WTC11 (cell line): ENCODE data around the gene ZNF548.

ENCODE experiments used
- ATF6 ChIP-seq: sonication (generic); formaldehyde crosslinking; IDR thresholded peaks from 2 replicates; pipeline ENCODE4 v1.8.1; 2023; ENCODE audit warnings: mild to moderate bottlenecking, missing genetic modification reagents
- CTCF ChIP-seq: fragments of 200-600 bp; IDR thresholded peaks from 2 replicates; pipeline ENCODE4 v1.8.0; 2022; ENCODE audit warnings: antibody characterized with exemption
- JUN ChIP-seq: sonication (generic); formaldehyde crosslinking; IDR thresholded peaks from 2 replicates; pipeline ENCODE4 v1.8.0; 2023; ENCODE audit warnings: mild to moderate bottlenecking, missing genetic modification reagents
- MAX ChIP-seq: sonication (generic); formaldehyde crosslinking; IDR thresholded peaks from 2 replicates; pipeline ENCODE4 v1.8.0; 2022; ENCODE audit warnings: mild to moderate bottlenecking, missing genetic modification reagents
- NFATC4 ChIP-seq: fragments of 250-450 bp; sonication (Bioruptor Pico); IDR thresholded peaks from 2 replicates; pipeline ENCODE4 v1.9.0; 2021; ENCODE audit warnings: mild to moderate bottlenecking
- NR2C2 ChIP-seq: sonication (generic); formaldehyde crosslinking; IDR thresholded peaks from 2 replicates; pipeline ENCODE4 v1.8.0; 2022; ENCODE audit warnings: mild to moderate bottlenecking, missing genetic modification reagents
- TEAD4 ChIP-seq: sonication (generic); formaldehyde crosslinking; IDR thresholded peaks from 2 replicates; pipeline ENCODE4 v1.8.0; 2022; ENCODE audit warnings: mild to moderate bottlenecking, missing genetic modification reagents
- ZMAT4 ChIP-seq: fragments of 250-450 bp; sonication (Bioruptor Pico); IDR thresholded peaks from 2 replicates; pipeline ENCODE4 v1.9.0; 2021; ENCODE audit warnings: mild to moderate bottlenecking
- ZNF121 ChIP-seq: sonication (generic); formaldehyde crosslinking; IDR thresholded peaks from 2 replicates; pipeline ENCODE4 v1.8.0; 2023; ENCODE audit warnings: missing genetic modification reagents
- TF ChIP-seq, protein P1 (sequence below): sonication (generic); formaldehyde crosslinking; IDR thresholded peaks from 2 replicates; pipeline ENCODE4 v1.8.0; 2023; ENCODE audit warnings: missing genetic modification reagents
- TF ChIP-seq, protein P2 (sequence below): fragments of 250-450 bp; sonication (Bioruptor Pico); IDR thresholded peaks from 2 replicates; pipeline ENCODE4 v2.1.2; 2022; ENCODE audit warnings: mild to moderate bottlenecking, moderate library complexity
- TF ChIP-seq, protein P3 (sequence below): sonication (generic); formaldehyde crosslinking; IDR thresholded peaks from 2 replicates; pipeline ENCODE4 v1.8.1; 2022; ENCODE audit warnings: mild to moderate bottlenecking, moderate library complexity, missing genetic modification reagents

DNA sequence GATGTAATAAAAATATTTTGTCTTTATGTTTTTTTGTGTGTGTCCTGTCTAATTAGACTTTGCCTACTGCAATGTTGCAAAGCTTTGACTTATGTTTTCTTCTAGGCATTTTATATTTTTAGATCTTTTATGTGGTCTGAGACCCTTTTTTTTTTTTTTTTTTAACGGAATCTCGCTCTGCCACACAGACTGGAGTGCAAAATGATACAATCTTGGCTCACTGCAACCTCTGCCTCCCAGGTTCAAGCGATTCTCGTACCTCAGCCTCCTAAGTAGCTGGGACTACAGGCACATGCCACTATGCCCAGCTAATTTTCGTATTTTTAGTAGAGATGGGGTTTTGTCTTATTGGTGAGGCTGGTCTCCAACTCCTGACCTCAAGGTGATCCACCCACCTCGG, 47.1 kb upstream of the ZNF548 start:
- TF ChIP-seq MAX (CRISPR knock-in tag) (no peak), CTCF (no peak), ATF6 (CRISPR knock-in tag) (no peak), NFATC4 (CRISPR knock-in tag) (no peak), ZNF121 (CRISPR knock-in tag) (no peak), JUN (no peak), TEAD4 (no peak), ZMAT4 (no peak), NR2C2 (CRISPR knock-in tag) (no peak)
- TF ChIP-seq, protein P1, sequence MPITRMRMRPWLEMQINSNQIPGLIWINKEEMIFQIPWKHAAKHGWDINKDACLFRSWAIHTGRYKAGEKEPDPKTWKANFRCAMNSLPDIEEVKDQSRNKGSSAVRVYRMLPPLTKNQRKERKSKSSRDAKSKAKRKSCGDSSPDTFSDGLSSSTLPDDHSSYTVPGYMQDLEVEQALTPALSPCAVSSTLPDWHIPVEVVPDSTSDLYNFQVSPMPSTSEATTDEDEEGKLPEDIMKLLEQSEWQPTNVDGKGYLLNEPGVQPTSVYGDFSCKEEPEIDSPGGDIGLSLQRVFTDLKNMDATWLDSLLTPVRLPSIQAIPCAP = no peak
- TF ChIP-seq, protein P2, sequence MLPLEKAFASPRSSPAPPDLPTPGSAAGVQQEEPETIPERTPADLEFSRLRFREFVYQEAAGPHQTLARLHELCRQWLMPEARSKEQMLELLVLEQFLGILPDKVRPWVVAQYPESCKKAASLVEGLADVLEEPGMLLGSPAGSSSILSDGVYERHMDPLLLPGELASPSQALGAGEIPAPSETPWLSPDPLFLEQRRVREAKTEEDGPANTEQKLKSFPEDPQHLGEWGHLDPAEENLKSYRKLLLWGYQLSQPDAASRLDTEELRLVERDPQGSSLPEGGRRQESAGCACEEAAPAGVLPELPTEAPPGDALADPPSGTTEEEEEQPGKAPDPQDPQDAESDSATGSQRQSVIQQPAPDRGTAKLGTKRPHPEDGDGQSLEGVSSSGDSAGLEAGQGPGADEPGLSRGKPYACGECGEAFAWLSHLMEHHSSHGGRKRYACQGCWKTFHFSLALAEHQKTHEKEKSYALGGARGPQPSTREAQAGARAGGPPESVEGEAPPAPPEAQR (CRISPR knock-in tag) = no peak
- TF ChIP-seq, protein P3, sequence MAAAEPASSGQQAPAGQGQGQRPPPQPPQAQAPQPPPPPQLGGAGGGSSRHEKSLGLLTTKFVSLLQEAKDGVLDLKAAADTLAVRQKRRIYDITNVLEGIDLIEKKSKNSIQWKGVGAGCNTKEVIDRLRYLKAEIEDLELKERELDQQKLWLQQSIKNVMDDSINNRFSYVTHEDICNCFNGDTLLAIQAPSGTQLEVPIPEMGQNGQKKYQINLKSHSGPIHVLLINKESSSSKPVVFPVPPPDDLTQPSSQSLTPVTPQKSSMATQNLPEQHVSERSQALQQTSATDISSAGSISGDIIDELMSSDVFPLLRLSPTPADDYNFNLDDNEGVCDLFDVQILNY (CRISPR knock-in tag) = no peak
